Activated T-helper 2 cell treated with anti-CD3 and anti-CD28 coated beads, Interferon-gamma antibody, Interleukin-2, Interleukin-4, amounts not matched to agents 10 μg/mL and 5 μg/mL and 100 μg/mL, durations not matched to agents 14 hours and 24 hours and 36 hours (primary cell): Measurements from ENCODE around the gene KLHL9. TPM values are rescaled to one million over a fixed set of nuclear protein-coding genes. Genes with fewer than 3 reads are reported as not detected.

Experiments used
- DNase-seq: peaks from one replicate; pipeline ENCODE4 v3.0.0; 2021; ENCODE audit warnings: low spot score
- H3K27ac Mint-ChIP-seq: one replicate; pipeline ENCODE4 v1.8.0; 2021; ENCODE audit warnings: mixed read lengths
- H3K27me3 Mint-ChIP-seq: one replicate; pipeline ENCODE4 v1.8.0; 2021; ENCODE audit warnings: low read depth, mixed read lengths
- H3K36me3 Mint-ChIP-seq: one replicate; pipeline ENCODE4 v1.8.0; 2021; ENCODE audit warnings: low read depth, mixed read lengths
- H3K4me1 Mint-ChIP-seq: one replicate; pipeline ENCODE4 v1.8.0; 2021; ENCODE audit warnings: low read depth, mixed read lengths
- H3K4me3 Mint-ChIP-seq: one replicate; pipeline ENCODE4 v1.8.0; 2021; ENCODE audit warnings: low read depth, mild to moderate bottlenecking, moderate library complexity, mixed read lengths
- H3K9me3 Mint-ChIP-seq: one replicate; pipeline ENCODE4 v1.8.0; 2021; ENCODE audit warnings: mixed read lengths
- intact Hi-C: fragments of 100-400 bp; cut with micrococcal nuclease; formaldehyde crosslinking; loops from one replicate; pipeline ENCODE4 v1.15.1; 2023
- total RNA-seq: library from RNA; stranded (reverse); gene quantifications from 2 replicates; pipeline ENCODE4 v1.2.3, GENCODE V29; 2022

The KLHL9 gene
- total RNA-seq, 1 donor from 2014 or later: 15.8 TPM

DNA sequence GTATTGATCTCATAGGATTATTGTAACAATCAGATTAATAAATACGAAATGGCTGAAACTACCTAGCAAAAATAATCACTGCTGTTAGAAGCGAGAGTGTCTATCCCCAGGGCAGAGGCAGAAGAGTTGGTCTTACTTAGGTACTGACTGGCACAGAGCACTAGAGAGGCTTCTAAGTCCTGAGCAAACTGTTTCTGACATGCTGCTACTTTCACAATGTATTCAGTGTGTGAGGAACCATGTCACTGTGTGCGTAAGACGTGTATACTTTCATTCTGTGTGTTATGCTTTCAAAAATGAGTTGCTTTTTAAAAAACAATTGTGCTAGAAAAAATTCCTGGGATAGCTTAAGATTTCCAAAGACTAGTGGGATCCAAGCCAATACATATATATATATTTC, 5.5 kb upstream of the KLHL9 start:
- H3K27ac Mint-ChIP-seq: no peak overlapping the region
- H3K4me3 Mint-ChIP-seq: no peak overlapping the region
- peaks cover 7% of the 10 kb centered on the region for H3K4me1 Mint-ChIP-seq
- H3K27me3 Mint-ChIP-seq: peaks cover 7% of the 10 kb centered on the region
- H3K36me3 Mint-ChIP-seq: no peaks in the 10 kb centered on the region
- H3K9me3 Mint-ChIP-seq: peaks cover 11% of the 10 kb centered on the region
- intact Hi-C loops: no loop called here
- no peak for DNase-seq

DNA sequence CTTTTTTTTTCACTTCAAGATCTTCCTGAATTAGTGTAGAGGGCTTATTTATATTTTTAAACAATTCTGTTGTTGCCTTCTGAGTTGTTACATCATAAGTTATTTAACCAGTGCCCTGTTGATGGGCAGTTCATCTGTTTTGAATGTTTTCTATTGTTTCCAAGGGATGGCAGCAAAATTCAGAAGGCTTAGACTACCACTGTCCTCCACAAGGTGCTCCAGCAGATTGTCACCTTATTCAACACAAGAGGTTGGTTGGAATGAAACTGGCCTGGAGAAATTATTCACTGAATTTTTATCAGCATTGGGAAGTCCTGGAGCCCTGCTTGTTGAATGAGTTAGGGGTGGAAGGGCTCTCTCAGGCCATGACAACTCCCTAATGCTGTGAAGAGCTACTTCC, 1.3 kb upstream of the KLHL9 start:
- H3K9me3 Mint-ChIP-seq: no peaks in the 10 kb centered on the region
- peaks cover 33% of the 10 kb centered on the region for H3K36me3 Mint-ChIP-seq
- intact Hi-C loops: loop anchor here (10.0 kb wide), 1 partner anchor 658 kb away; the partner anchor contains the start of genes CDKN2A and CDKN2B-AS1
- H3K4me3 Mint-ChIP-seq: peak overlapping the region; percentile 70
- DNase-seq: no peak
- peaks cover 28% of the 10 kb centered on the region for H3K4me1 Mint-ChIP-seq
- no peak overlapping the region for H3K27ac Mint-ChIP-seq
- H3K27me3 Mint-ChIP-seq: peaks cover 5% of the 10 kb centered on the region

- Mint-ChIP-seq H3K27me3 (peaks cover 3% of the 10 kb centered on the region), H3K4me3 (peak overlapping the region; percentile 88), H3K4me1 (peaks cover 38% of the 10 kb centered on the region), H3K9me3 (no peaks in the 10 kb centered on the region), H3K36me3 (peaks cover 47% of the 10 kb centered on the region), H3K27ac (no peak overlapping the region)
- no peak for DNase-seq
- intact Hi-C loops: loop anchor here (10.0 kb wide), 1 partner anchor 662 kb away; the partner anchor contains the start of genes CDKN2A and CDKN2B-AS1
Observed at GRCh38 chr9:21333226-21333625, 2.0 kb downstream of the KLHL9 start.

GRCh38 chr9:21331676-21332402, 3.4 kb downstream of the KLHL9 start:
- Mint-ChIP-seq H3K27ac (no peak overlapping the region), H3K4me1 (peaks cover 49% of the 10 kb centered on the region), H3K9me3 (no peaks in the 10 kb centered on the region), H3K27me3 (no peaks in the 10 kb centered on the region), H3K36me3 (peaks cover 53% of the 10 kb centered on the region), H3K4me3 (peak overlapping the region; percentile 88)
- intact Hi-C loops: loop anchor here (10.0 kb wide), 1 partner anchor 663 kb away; the partner anchor contains the start of genes CDKN2A and CDKN2B-AS1
- no peak for DNase-seq

- Mint-ChIP-seq H3K9me3 (no peaks in the 10 kb centered on the region), H3K27me3 (no peaks in the 10 kb centered on the region), H3K4me3 (no peak overlapping the region), H3K4me1 (peaks cover 28% of the 10 kb centered on the region), H3K36me3 (peaks cover 59% of the 10 kb centered on the region), H3K27ac (no peak overlapping the region)
- intact Hi-C loops: loop anchor here (1.0 to 10.0 kb wide), 5 partner anchors 70 to 468 kb away; no protein-coding TSS in a partner anchor
- DNase-seq: no peak
Observed at GRCh38 chr9:21326526-21327139, 8.6 kb downstream of the KLHL9 start.

GRCh38 chr9:21324047-21324446, 11.2 kb downstream of the KLHL9 start:
- intact Hi-C loops: loop anchor here (10.0 kb wide), 2 partner anchors 111 to 391 kb away; no protein-coding TSS in a partner anchor
- no peaks in the 10 kb centered on the region for H3K9me3 Mint-ChIP-seq
- no peak overlapping the region for H3K4me3 Mint-ChIP-seq
- DNase-seq: no peak
- H3K27ac Mint-ChIP-seq: no peak overlapping the region
- H3K4me1 Mint-ChIP-seq: peaks cover 16% of the 10 kb centered on the region
- no peaks in the 10 kb centered on the region for H3K27me3 Mint-ChIP-seq
- peaks cover 51% of the 10 kb centered on the region for H3K36me3 Mint-ChIP-seq

- no peak for DNase-seq
- Mint-ChIP-seq H3K9me3 (no peaks in the 10 kb centered on the region), H3K36me3 (peaks cover 51% of the 10 kb centered on the region), H3K4me3 (no peak overlapping the region), H3K27ac (no peak overlapping the region), H3K4me1 (peaks cover 16% of the 10 kb centered on the region), H3K27me3 (no peaks in the 10 kb centered on the region)
- intact Hi-C loops: loop anchor here (10.0 kb wide), 2 partner anchors 112 to 392 kb away; no protein-coding TSS in a partner anchor
Observed at GRCh38 chr9:21322911-21323461, 12.2 kb downstream of the KLHL9 start.

DNA sequence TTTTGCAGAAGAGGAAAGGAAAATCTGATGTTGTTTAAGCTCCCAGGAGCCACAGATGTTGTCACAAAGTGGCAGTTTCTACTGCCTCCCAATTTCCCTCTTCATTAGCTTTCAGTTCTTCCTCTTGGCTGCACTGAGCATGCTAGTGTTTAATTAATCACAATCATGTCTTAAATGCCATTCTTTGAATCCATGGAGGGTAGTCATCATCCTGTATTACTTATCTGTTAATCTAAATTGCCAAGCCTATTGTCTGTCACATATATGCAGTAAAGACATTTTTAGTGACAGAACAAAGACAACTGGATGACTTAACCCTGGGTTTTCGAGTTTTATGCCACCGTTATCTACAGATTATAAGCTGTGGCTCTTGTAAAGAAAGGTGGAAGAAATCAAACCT, 14.7 kb downstream of the KLHL9 start:
- Mint-ChIP-seq H3K4me1 (peaks cover 4% of the 10 kb centered on the region), H3K27me3 (peaks cover 8% of the 10 kb centered on the region), H3K27ac (no peak overlapping the region), H3K4me3 (no peak overlapping the region), H3K36me3 (peaks cover 36% of the 10 kb centered on the region), H3K9me3 (no peaks in the 10 kb centered on the region)
- intact Hi-C loops: loop anchor here (10.0 kb wide), 2 partner anchors 114 to 394 kb away; no protein-coding TSS in a partner anchor
- DNase-seq: no peak

GRCh38 chr9:21317956-21318923, 17.0 kb downstream of the KLHL9 start:
- Mint-ChIP-seq H3K27ac (no peak overlapping the region), H3K36me3 (peaks cover 17% of the 10 kb centered on the region), H3K27me3 (peaks cover 11% of the 10 kb centered on the region), H3K9me3 (no peaks in the 10 kb centered on the region), H3K4me1 (peaks cover 4% of the 10 kb centered on the region), H3K4me3 (no peak overlapping the region)
- DNase-seq: no peak
- intact Hi-C loops: loop anchor here (1.0 to 10.0 kb wide), 3 partner anchors 103 to 471 kb away; partner anchors contain the start of gene IFNA16

DNA sequence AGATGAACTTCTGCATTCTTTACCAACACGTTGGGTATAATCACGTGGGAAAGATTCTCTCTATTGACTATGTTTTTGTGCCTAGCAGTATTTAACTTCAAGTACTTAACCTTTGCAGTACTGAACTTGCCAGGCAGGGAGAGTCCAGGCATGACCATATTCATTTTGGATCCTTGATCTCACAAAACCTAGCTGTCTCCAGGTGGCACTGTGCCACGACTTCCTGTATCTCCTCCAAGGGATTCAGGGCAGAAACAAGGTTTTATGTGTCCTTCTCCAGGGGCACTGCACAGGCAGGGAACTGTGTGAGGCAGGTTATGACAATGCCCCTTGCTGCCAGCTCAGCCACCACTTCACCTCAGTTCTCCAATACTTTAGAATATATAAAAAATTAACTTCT, 18.3 kb downstream of the KLHL9 start:
- H3K4me3 Mint-ChIP-seq: no peak overlapping the region
- no peak overlapping the region for H3K27ac Mint-ChIP-seq
- no peak for DNase-seq
- H3K4me1 Mint-ChIP-seq: peaks cover 2% of the 10 kb centered on the region
- peaks cover 7% of the 10 kb centered on the region for H3K36me3 Mint-ChIP-seq
- no peaks in the 10 kb centered on the region for H3K9me3 Mint-ChIP-seq
- intact Hi-C loops: loop anchor here (10.0 kb wide), 1 partner anchor 102 kb away; the partner anchor contains the start of gene IFNA16
- peaks cover 13% of the 10 kb centered on the region for H3K27me3 Mint-ChIP-seq

GRCh38 chr9:21316032-21316842, 19.0 kb downstream of the KLHL9 start:
- no peak overlapping the region for H3K27ac Mint-ChIP-seq
- H3K36me3 Mint-ChIP-seq: peaks cover 7% of the 10 kb centered on the region
- H3K27me3 Mint-ChIP-seq: peaks cover 15% of the 10 kb centered on the region
- no peak overlapping the region for H3K4me3 Mint-ChIP-seq
- DNase-seq: no peak
- H3K4me1 Mint-ChIP-seq: peaks cover 2% of the 10 kb centered on the region
- intact Hi-C loops: loop anchor here (10.0 kb wide), 1 partner anchor 101 kb away; the partner anchor contains the start of gene IFNA16
- H3K9me3 Mint-ChIP-seq: no peaks in the 10 kb centered on the region
